LNCaP clone FGC (cell line): Measurements from ENCODE around the gene LGR6.

Experiments
- DNase-seq: peaks from one replicate; pipeline ENCODE4 v3.0.0-alpha.2; 2011; ENCODE audit warnings: low read depth
- H3K4me3 ChIP-seq: 2 replicates; pipeline ENCODE4 v1.5.1; 2011; ENCODE audit warnings: mild to moderate bottlenecking, low read depth, low read length, control low read depth
- CTCF ChIP-seq: IDR thresholded peaks from 2 replicates; pipeline ENCODE4 v1.5.1; 2012; ENCODE audit warnings: mild to moderate bottlenecking; ENCODE audit not compliant: control insufficient read depth, insufficient read depth; ENCODE audit errors: extremely low read depth

The LGR6 gene

DNA sequence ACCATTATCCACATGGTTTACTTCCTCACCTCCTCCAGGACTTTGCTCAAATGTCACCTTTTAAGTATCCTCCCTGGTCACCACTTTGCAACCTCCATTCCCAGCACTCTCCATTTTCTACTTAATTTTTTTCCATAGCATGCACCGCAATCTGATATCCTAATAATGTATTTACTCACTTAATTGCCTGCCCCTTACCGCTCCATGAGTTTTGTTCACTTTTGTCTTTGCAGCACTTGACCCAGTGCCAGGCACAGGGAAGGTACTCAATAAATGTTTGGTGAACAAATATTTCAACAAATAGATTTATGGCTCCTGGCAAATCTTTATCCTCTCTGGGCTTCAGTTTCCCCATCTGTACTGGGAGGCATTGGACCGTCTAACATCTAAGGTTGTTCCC, 94.6 kb downstream of the LGR6 start:
- peak; percentile 42 for DNase-seq
- TF ChIP-seq CTCF, result no peak
- H3K4me3 ChIP-seq, result no peak overlapping the region

DNA sequence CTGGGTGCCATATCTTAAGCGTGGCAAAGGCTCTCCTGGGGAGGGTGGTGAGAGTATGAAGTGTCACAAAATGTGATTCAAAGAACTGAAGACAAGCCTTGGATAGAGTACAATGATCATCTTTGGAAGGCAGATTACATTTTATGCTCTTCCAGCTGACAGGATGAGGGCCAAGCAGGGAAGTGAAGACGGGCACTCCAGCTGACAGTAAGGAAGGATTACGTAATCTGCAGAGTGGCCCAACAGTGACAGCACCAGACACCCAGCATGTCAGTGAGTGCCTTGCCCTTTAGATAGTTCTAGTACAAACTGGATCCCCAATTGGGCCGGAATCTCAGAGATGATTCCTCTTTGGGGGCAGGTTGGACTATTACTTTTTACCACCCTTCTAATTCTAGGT, 95.4 kb downstream of the LGR6 start:
- no peak for DNase-seq
- no peak for TF ChIP-seq CTCF
- no peak overlapping the region for H3K4me3 ChIP-seq

GRCh38 chr1:202291001-202291400, 97.4 kb downstream of the LGR6 start:
- no peak for DNase-seq
- no peak overlapping the region for H3K4me3 ChIP-seq
- TF ChIP-seq CTCF, result no peak

DNA sequence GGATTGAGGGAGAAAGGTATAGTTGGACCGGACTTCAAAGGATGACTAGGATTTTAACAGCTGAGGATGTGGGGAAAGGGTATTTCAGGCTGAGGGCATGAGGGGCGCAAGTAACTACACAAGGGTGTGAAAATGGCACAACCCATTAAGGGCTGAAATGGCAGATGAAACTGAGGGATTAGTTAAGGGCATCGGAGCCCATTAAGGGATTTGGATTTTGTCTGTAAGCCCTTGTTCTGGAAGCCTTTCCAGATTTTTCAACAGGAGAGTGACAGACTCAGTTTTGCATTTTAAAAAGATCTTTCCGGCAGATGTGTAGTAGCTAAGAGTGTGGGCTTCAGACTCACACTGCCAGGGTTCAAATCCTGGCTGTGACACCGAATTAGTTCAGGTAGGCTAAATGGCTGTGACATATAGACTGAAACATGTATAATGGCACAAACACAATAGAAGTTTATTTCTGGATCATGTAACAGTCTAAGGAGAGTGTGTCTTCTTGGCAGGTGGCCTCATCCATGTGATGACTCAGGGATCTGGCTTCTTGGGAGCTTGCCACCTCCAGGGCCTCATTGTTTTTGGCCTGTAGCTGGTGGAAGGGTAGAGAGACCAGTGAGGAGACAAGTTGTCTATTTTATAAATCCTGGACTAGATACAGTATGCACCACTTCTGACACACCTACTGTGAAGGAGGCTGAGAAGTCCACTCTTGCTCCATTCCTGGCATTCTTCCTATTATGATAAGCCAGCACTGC, 98.5 kb downstream of the LGR6 start:
- H3K4me3 ChIP-seq, result no peak overlapping the region
- no peak for TF ChIP-seq CTCF
- no peak for DNase-seq

DNA sequence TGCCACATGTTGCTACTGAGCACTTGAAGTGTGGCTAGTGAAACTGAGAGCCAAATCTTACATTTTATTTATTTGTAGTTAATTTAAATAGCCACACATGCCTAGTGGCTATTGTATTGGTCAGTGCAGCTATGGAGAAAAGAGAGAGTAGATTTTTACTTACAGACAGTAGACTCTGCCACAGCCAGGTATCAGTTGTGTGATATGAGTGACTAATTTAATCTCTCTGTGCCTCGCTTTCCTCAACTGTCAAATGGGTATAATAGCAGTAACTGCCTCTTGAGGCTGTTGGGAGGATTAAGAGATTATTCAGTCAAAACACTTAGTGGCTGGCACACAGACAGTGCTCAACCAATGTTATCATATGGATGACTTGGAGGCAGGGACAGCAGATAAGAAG, 99.2 kb downstream of the LGR6 start:
- H3K4me3 ChIP-seq, result no peak overlapping the region
- no peak for DNase-seq
- no peak for TF ChIP-seq CTCF

DNA sequence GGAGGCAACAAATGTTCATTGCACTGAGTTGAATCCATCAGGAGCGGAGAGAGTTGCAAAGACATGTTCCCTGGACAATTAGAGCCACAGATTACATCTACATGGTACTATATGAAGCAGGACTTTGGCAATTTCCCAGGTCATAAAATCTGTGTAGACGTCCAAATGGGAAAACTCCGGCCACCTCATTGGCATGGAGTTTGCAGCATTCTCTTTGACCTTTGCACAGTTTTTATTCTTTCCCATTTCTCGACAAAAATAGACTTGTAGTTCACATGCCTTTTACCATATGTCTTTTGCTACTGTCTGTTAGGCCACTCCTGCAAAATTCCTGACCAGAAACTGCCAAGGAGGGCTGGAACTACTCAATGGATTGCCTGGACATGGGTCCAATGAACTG, 100.0 kb downstream of the LGR6 start:
- H3K4me3 ChIP-seq, result no peak overlapping the region
- TF ChIP-seq CTCF, result no peak
- no peak for DNase-seq

GRCh38 chr1:202302166-202302565, 108.6 kb downstream of the LGR6 start:
- no peak for DNase-seq
- H3K4me3 ChIP-seq, result no peak overlapping the region
- no peak for TF ChIP-seq CTCF
